H9 (cell line): ENCODE data around the gene ASF1B. TPM values are rescaled to one million over a fixed set of nuclear protein-coding genes. Genes with fewer than 3 reads are reported as not detected.

Experiments
- DNase-seq: peaks from one replicate; pipeline ENCODE4 v3.0.0-alpha.2; 2017
- H2AFZ ChIP-seq: one replicate; pipeline ENCODE4 v1.6.1; 2013; ENCODE audit warnings: mild to moderate bottlenecking, low read length, control low read depth, moderate library complexity
- H2AK5ac ChIP-seq: 2 replicates; pipeline ENCODE4 v1.6.1; 2013; ENCODE audit warnings: low read length, control low read depth, mixed read lengths; ENCODE audit not compliant: insufficient read length
- H2BK120ac ChIP-seq: one replicate; pipeline ENCODE4 v1.6.1; 2013; ENCODE audit warnings: low read depth, mild to moderate bottlenecking, low read length, control low read depth, inconsistent platforms; ENCODE audit not compliant: poor library complexity, severe bottlenecking
- H2BK12ac ChIP-seq: 2 replicates; pipeline ENCODE4 v1.6.1; 2013; ENCODE audit warnings: low read length, control low read depth, mixed read lengths, low read depth; ENCODE audit not compliant: insufficient read length
- H2BK15ac ChIP-seq: 2 replicates; pipeline ENCODE4 v1.6.1; 2013; ENCODE audit warnings: low read depth, low read length, control low read depth
- H2BK20ac ChIP-seq: one replicate; pipeline ENCODE4 v1.6.1; 2013; ENCODE audit warnings: low read depth, mild to moderate bottlenecking, low read length, control low read depth, inconsistent platforms; ENCODE audit not compliant: poor library complexity, severe bottlenecking
- H2BK5ac ChIP-seq: 2 replicates; pipeline ENCODE4 v1.6.1; 2013; ENCODE audit warnings: low read length, control low read depth, mixed read lengths; ENCODE audit not compliant: insufficient read length
- H3K14ac ChIP-seq: 2 replicates; pipeline ENCODE4 v1.6.1; 2013; ENCODE audit warnings: low read length, control low read depth; ENCODE audit not compliant: insufficient read depth
- H3K18ac ChIP-seq: 2 replicates; pipeline ENCODE4 v1.6.1; 2013; ENCODE audit warnings: low read depth, mild to moderate bottlenecking, mixed read lengths, low read length, control low read depth; ENCODE audit not compliant: insufficient read length
- H3K23ac ChIP-seq: 2 replicates; pipeline ENCODE4 v1.6.1; 2013; ENCODE audit warnings: low read length, control low read depth, mixed read lengths, low read depth; ENCODE audit not compliant: insufficient read length
- H3K23me2 ChIP-seq: 2 replicates; pipeline ENCODE4 v1.6.1; 2013; ENCODE audit warnings: low read depth, mild to moderate bottlenecking, mixed read lengths, low read length, control low read depth; ENCODE audit not compliant: insufficient read length, poor library complexity, severe bottlenecking
- H3K27ac ChIP-seq: 2 replicates; pipeline ENCODE4 v1.5.1; 2013; ENCODE audit warnings: low read length, control low read depth, mixed read lengths, low read depth; ENCODE audit not compliant: insufficient read length
- H3K27me3 ChIP-seq: 2 replicates; pipeline ENCODE4 v1.6.1; 2013; ENCODE audit warnings: low read length, control low read depth, inconsistent platforms; ENCODE audit not compliant: insufficient read depth
- H3K4ac ChIP-seq: 2 replicates; pipeline ENCODE4 v1.6.1; 2013; ENCODE audit warnings: low read depth, mild to moderate bottlenecking, control low read depth, inconsistent platforms, low read length, moderate library complexity
- H3K4me1 ChIP-seq: 2 replicates; pipeline ENCODE4 v1.6.1; 2013; ENCODE audit warnings: low read length, control low read depth, inconsistent platforms; ENCODE audit not compliant: insufficient read depth
- H3K4me2 ChIP-seq: 2 replicates; pipeline ENCODE4 v1.6.1; 2013; ENCODE audit warnings: low read length, control low read depth, mixed read lengths; ENCODE audit not compliant: insufficient read length, insufficient read depth
- H3K56ac ChIP-seq: 2 replicates; pipeline ENCODE4 v1.6.1; 2013; ENCODE audit warnings: low read depth, mild to moderate bottlenecking, mixed read lengths, low read length, control low read depth; ENCODE audit not compliant: insufficient read length
- H3K79me1 ChIP-seq: 2 replicates; pipeline ENCODE4 v1.6.1; 2013; ENCODE audit warnings: low read depth, mild to moderate bottlenecking, moderate library complexity, low read length, control low read depth, inconsistent platforms; ENCODE audit not compliant: insufficient read depth, poor library complexity, severe bottlenecking
- H3K79me2 ChIP-seq: 2 replicates; pipeline ENCODE4 v1.6.1; 2013; ENCODE audit warnings: low read length, control low read depth, inconsistent platforms; ENCODE audit not compliant: insufficient read depth
- H3K9ac ChIP-seq: 2 replicates; pipeline ENCODE4 v1.6.1; 2013; ENCODE audit warnings: low read length, control low read depth, mixed read lengths; ENCODE audit not compliant: insufficient read length; ENCODE audit errors: extremely low read depth
- H3K9me3 ChIP-seq: one replicate; pipeline ENCODE4 v1.6.1; 2013; ENCODE audit warnings: low read depth, low read length, inconsistent platforms; ENCODE audit not compliant: control insufficient read depth
- H3T11ph ChIP-seq: one replicate; pipeline ENCODE4 v1.6.1; 2013; ENCODE audit warnings: mild to moderate bottlenecking, low read length, control low read depth, inconsistent platforms
- H4K20me1 ChIP-seq: one replicate; pipeline ENCODE4 v1.6.1; 2013; ENCODE audit not compliant: control insufficient read depth, insufficient read length, insufficient read depth
- H4K5ac ChIP-seq: 2 replicates; pipeline ENCODE4 v1.6.1; 2013; ENCODE audit warnings: low read depth, mild to moderate bottlenecking, mixed read lengths, low read length, control low read depth; ENCODE audit not compliant: insufficient read length
- H4K8ac ChIP-seq: replicated peaks from 2 replicates; pipeline ENCODE4 v1.6.1; 2013; ENCODE audit warnings: low read length, control low read depth, mixed read lengths, low read depth; ENCODE audit not compliant: insufficient read length
- H4K91ac ChIP-seq: 2 replicates; pipeline ENCODE4 v1.6.1; 2013; ENCODE audit warnings: low read depth, mild to moderate bottlenecking, moderate library complexity, mixed read lengths, low read length, control low read depth; ENCODE audit not compliant: insufficient read length
- H3K27ac Mint-ChIP-seq, 3 experiments: 2 replicates in 2 of 3; 3 replicates in 1 of 3; pipeline ENCODE4 v1.8.0; 2020 to 2021; ENCODE audit warnings: mixed read lengths in 3 of 3, mild to moderate bottlenecking in 1 of 3, moderate library complexity in 1 of 3
- H3K27me3 Mint-ChIP-seq: 2 replicates; pipeline ENCODE4 v1.8.0; 2021; ENCODE audit warnings: low read depth, mild to moderate bottlenecking, moderate library complexity, mixed read lengths
- H3K36me3 Mint-ChIP-seq, 3 experiments: 2 replicates in 2 of 3; 3 replicates in 1 of 3; pipeline ENCODE4 v1.8.0; 2020 to 2021; ENCODE audit warnings: low read depth in 3 of 3, mixed read lengths in 3 of 3; ENCODE audit not compliant: insufficient read depth in 1 of 3
- H3K4me1 Mint-ChIP-seq, 2 experiments: 2 replicates each; pipeline ENCODE4 v1.8.0; 2020; ENCODE audit warnings: mixed read lengths in 2 of 2
- H3K4me3 Mint-ChIP-seq, 2 experiments: 2 replicates in 1 of 2; 3 replicates in 1 of 2; pipeline ENCODE4 v1.8.0; 2020 to 2021; ENCODE audit warnings: mild to moderate bottlenecking in 2 of 2, mixed read lengths in 2 of 2, moderate library complexity in 1 of 2
- H3K9me3 Mint-ChIP-seq, 2 experiments: 2 replicates in 1 of 2; 3 replicates in 1 of 2; pipeline ENCODE4 v1.8.0; 2020; ENCODE audit warnings: mild to moderate bottlenecking in 2 of 2, mixed read lengths in 2 of 2, moderate library complexity in 1 of 2
- WGBS: extraction: QIAGEN DNeasy Blood & Tissue Kit; methylation state at CpG from one replicate; pipeline ENCODE4 v1.1.7; 2013; ENCODE audit warnings: missing lambda C conversion rate, low lambda C conversion rate, mixed read lengths; ENCODE audit not compliant: insufficient read length; ENCODE audit errors: extremely low coverage; 5-methylcytosine and 5-hydroxymethylcytosine counted together
- total RNA-seq: library from RNA; stranded (reverse); gene quantifications from 2 replicates; pipeline ENCODE4 v1.2.1, GENCODE V29; 2021
- TF ChIP-seq, protein P1 (sequence below): fragments of 200-600 bp; sonication (generic); conservative IDR thresholded peaks from 3 replicates; pipeline ENCODE4 v1.8.0; 2021; ENCODE audit warnings: antibody characterized with exemption, mild to moderate bottlenecking

Gene ASF1B
- total RNA-seq, 1 experiment from 2014 or later = 46.6 TPM

DNA sequence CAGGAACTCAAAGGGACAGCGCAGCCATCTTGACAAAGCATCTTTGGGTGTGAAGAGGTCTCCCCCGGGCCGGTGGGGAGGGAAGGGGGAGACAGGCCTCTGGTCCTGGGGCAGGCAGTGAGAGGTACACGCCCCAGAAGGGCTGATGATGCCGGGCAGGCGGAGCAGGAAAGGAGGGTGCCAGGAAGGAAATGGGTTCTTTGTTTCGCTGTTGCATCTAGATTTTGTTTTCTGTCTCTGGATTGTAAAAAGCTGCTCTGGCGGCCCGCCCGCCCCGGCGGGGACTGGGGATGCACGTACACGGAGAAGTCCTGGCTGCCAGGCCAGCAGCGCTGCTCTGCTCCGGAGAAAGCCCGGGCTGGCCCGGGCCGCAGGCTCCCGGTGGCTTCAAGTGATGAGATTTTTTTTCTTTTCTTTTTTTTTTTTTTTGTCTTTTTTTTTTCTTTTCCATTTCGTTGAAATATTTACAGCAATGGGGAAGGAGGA lies 13.2 kb upstream of the ASF1B start:
- Histone ChIP-seq H3T11ph (no peak overlapping the region), H3K79me1 (no peaks in the 10 kb centered on the region), H2BK15ac (no peak overlapping the region), H4K91ac (no peak overlapping the region), H3K27me3 (no peaks in the 10 kb centered on the region), H3K56ac (no peak overlapping the region), H3K23ac (no peak overlapping the region), H3K9me3 (no peaks in the 10 kb centered on the region), H3K14ac (no peak overlapping the region), H4K20me1 (no peaks in the 10 kb centered on the region), H2BK12ac (no peak overlapping the region), H3K9ac (no peak overlapping the region), H3K23me2 (no peaks in the 10 kb centered on the region), H3K27ac (no peak overlapping the region), H2AFZ (no peak overlapping the region), H2AK5ac (no peak overlapping the region), H3K18ac (no peak overlapping the region), H4K8ac (no peak overlapping the region), H3K4me2 (no peak overlapping the region), H4K5ac (no peak overlapping the region), H2BK120ac (no peak overlapping the region), H3K4me1 (no peaks in the 10 kb centered on the region), H2BK20ac (no peak overlapping the region), H3K79me2 (no peaks in the 10 kb centered on the region), H3K4ac (no peak overlapping the region), H2BK5ac (no peak overlapping the region)
- TF ChIP-seq, protein P1, sequence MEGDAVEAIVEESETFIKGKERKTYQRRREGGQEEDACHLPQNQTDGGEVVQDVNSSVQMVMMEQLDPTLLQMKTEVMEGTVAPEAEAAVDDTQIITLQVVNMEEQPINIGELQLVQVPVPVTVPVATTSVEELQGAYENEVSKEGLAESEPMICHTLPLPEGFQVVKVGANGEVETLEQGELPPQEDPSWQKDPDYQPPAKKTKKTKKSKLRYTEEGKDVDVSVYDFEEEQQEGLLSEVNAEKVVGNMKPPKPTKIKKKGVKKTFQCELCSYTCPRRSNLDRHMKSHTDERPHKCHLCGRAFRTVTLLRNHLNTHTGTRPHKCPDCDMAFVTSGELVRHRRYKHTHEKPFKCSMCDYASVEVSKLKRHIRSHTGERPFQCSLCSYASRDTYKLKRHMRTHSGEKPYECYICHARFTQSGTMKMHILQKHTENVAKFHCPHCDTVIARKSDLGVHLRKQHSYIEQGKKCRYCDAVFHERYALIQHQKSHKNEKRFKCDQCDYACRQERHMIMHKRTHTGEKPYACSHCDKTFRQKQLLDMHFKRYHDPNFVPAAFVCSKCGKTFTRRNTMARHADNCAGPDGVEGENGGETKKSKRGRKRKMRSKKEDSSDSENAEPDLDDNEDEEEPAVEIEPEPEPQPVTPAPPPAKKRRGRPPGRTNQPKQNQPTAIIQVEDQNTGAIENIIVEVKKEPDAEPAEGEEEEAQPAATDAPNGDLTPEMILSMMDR = no peak
- H3K36me3 Mint-ChIP-seq = peaks cover 16 to 26% (median 25%) of the 10 kb centered on the region in 3 experiments; a peak in 6 of 7 replicates
- H3K4me1 Mint-ChIP-seq = peaks cover 22 to 36% of the 10 kb centered on the region in 2 experiments
- H3K4me3 Mint-ChIP-seq = no peak overlapping the region
- peak overlapping the region; percentile 40 to 73 (median 72); a peak in 4 of 7 replicates for H3K27ac Mint-ChIP-seq
- no CpG with 5 or more reads among the region's 21 CpGs for WGBS
- no peaks in the 10 kb centered on the region; the same call in 1 of the 2 replicates for H3K27me3 Mint-ChIP-seq
- no peak for DNase-seq
- no peaks in the 10 kb centered on the region for H3K9me3 Mint-ChIP-seq
